ENCODE results near the gene LYPLAL1. TPM values are rescaled to one million over a fixed set of nuclear protein-coding genes. Genes with fewer than 3 reads are reported as not detected.
"Not testable (repeated sequence)": the region's sequence is repeated elsewhere in the genome, so short reads cannot be mapped to it uniquely, and the experiment has no call there.

Gene LYPLAL1
- total and polyA plus RNA-seq, 5 donors from 2014 or later: 17.8 to 44.0 (median 35.7) TPM

DNA sequence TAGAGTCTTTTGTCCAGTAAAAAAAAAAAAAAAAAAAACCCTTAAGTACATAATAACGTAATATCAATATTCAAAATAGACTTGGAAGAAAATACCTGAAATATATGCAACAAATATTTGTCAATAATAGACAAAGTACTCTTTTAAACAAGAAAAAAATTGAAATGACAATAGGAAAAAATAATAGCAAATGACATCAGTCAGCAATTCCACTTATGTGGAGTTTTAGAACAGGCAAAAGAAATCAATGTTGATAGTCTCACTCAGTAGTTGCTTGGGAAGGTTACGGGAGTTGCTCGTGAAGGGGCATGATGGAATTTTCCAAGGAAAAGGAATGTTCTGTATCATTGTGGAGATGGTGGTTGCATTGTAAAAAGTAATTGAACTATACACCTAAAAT is 16.9 kb downstream of the LYPLAL1 start:
- DNase-seq: no peak
- Histone ChIP-seq H3K27me3 (ENCODE audit: control insufficient read depth, insufficient read depth, low read length) (no peaks in the 10 kb centered on the region), H3K9me3 (ENCODE audit: control insufficient read depth in 2 of 2, low read length in 2 of 2) (no peaks in the 10 kb centered on the region), H3K27ac (ENCODE audit: insufficient read depth, low read length, poor library complexity, severe bottlenecking) (no peak overlapping the region), H3K4me3 (ENCODE audit: low read depth, low read length) (no peak overlapping the region), H3K4me1 (ENCODE audit: control insufficient read depth, insufficient read depth, low read length, poor library complexity, severe bottlenecking) (peaks cover 4% of the 10 kb centered on the region), H3K36me3 (ENCODE audit: control insufficient read depth, insufficient read depth, low read length) (peaks cover 19% of the 10 kb centered on the region)
- Mint-ChIP-seq H3K4me3 (no peak overlapping the region), H3K4me1 (peaks cover 17 to 44% (median 22%) of the 10 kb centered on the region in 4 donors), H3K9me3 (no peaks in the 10 kb centered on the region), H3K27me3 (no peaks in the 10 kb centered on the region), H3K27ac (no peak overlapping the region), H3K36me3 (peaks cover 37% of the 10 kb centered on the region)
- ATAC-seq (ENCODE audit: low read depth in 2 of 2): no peak

DNA sequence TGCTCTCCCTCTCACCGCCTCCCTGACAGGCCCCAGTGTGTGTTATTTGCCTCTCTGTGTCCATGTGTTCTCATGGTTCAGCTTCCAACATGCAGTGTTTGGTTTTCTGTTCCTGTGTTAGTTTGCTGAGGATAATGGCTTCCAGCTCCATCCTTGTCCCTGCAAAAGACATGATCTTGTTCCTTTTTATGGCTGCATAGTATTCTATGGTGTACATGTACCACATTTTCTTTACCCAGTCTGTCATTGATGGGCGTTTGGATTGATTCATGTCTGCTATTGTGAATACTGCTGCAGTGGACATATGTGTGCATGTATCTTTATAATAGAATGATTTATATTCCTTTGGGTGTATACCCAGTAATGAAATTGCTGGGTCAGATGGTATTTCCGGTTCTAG is 22.2 kb downstream of the LYPLAL1 start:
- not testable (repeated sequence) for H3K9me3 ChIP-seq (ENCODE audit: control insufficient read depth in 2 of 2, low read length in 2 of 2); H3K9me3 Mint-ChIP-seq; H3K27me3 Mint-ChIP-seq; H3K27me3 ChIP-seq (ENCODE audit: control insufficient read depth, insufficient read depth, low read length); H3K4me3 Mint-ChIP-seq; H3K27ac Mint-ChIP-seq; H3K4me1 ChIP-seq (ENCODE audit: control insufficient read depth, insufficient read depth, low read length, poor library complexity, severe bottlenecking); H3K27ac ChIP-seq (ENCODE audit: insufficient read depth, low read length, poor library complexity, severe bottlenecking); DNase-seq; H3K4me3 ChIP-seq (ENCODE audit: low read depth, low read length); ATAC-seq (ENCODE audit: low read depth in 2 of 2)
- peaks cover 53% of the 10 kb centered on the region for H3K36me3 Mint-ChIP-seq
- H3K36me3 ChIP-seq (ENCODE audit: control insufficient read depth, insufficient read depth, low read length): peaks cover 21% of the 10 kb centered on the region
- H3K4me1 Mint-ChIP-seq: peaks cover 0 to 21% (median 2%) of the 10 kb centered on the region in 4 donors

DNA sequence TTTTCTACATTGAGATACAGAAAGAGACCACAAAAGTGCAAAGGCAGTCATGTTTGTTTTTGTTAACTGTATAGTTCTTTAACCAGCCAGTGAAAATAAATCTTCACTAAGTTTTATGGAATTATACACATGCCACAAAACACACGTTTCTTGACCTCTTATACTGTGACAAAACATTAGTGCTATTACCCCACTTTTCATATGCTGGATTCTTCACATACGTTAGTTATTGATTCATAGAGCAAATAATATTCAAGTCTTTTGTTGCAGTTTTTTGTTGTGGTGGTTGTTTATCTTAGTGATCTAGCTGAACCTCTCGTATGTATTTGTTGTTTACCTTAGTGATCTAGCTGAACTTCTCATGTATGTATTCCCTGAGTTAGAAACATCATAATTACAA is 28.0 kb downstream of the LYPLAL1 start:
- Mint-ChIP-seq H3K27me3 (no peaks in the 10 kb centered on the region), H3K27ac (no peak overlapping the region), H3K4me1 (peaks cover 0 to 7% (median 3%) of the 10 kb centered on the region in 4 donors), H3K9me3 (no peaks in the 10 kb centered on the region), H3K36me3 (peaks cover 29% of the 10 kb centered on the region), H3K4me3 (no peak overlapping the region)
- DNase-seq: no peak
- Histone ChIP-seq H3K4me1 (ENCODE audit: control insufficient read depth, insufficient read depth, low read length, poor library complexity, severe bottlenecking) (no peaks in the 10 kb centered on the region), H3K36me3 (ENCODE audit: control insufficient read depth, insufficient read depth, low read length) (peaks cover under 1% of the 10 kb centered on the region), H3K4me3 (ENCODE audit: low read depth, low read length) (no peak overlapping the region), H3K9me3 (ENCODE audit: control insufficient read depth in 2 of 2, low read length in 2 of 2) (no peaks in the 10 kb centered on the region), H3K27ac (ENCODE audit: insufficient read depth, low read length, poor library complexity, severe bottlenecking) (no peak overlapping the region), H3K27me3 (ENCODE audit: control insufficient read depth, insufficient read depth, low read length) (no peaks in the 10 kb centered on the region)
- ATAC-seq (ENCODE audit: low read depth in 2 of 2): no peak

DNA sequence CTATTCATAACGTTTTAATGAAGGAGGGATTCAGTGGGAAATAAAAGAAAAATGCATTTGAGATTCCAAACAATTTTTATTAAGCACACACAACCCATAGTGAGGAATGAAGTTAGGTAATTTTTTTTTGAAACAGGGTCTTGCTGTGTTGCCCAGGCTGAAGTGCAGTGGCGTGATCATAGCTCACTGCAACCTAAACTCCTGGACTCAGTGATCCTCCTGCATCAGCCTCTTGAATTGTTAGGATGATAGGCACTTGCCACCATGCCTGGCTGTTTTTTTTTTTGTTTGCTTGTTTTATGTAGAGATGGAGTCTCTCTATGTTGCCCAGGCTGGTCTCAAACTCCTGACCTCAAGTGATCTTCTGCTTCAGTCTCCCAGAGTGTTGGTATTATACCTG is 28.9 kb downstream of the LYPLAL1 start:
- Histone ChIP-seq H3K36me3 (ENCODE audit: control insufficient read depth, insufficient read depth, low read length) (no peaks in the 10 kb centered on the region), H3K27me3 (ENCODE audit: control insufficient read depth, insufficient read depth, low read length) (no peaks in the 10 kb centered on the region), H3K4me3 (ENCODE audit: low read depth, low read length) (no peak overlapping the region), H3K4me1 (ENCODE audit: control insufficient read depth, insufficient read depth, low read length, poor library complexity, severe bottlenecking) (no peaks in the 10 kb centered on the region), H3K27ac (ENCODE audit: insufficient read depth, low read length, poor library complexity, severe bottlenecking) (no peak overlapping the region), H3K9me3 (ENCODE audit: control insufficient read depth in 2 of 2, low read length in 2 of 2) (no peaks in the 10 kb centered on the region)
- H3K36me3 Mint-ChIP-seq: peaks cover 20% of the 10 kb centered on the region
- H3K9me3 Mint-ChIP-seq: no peaks in the 10 kb centered on the region
- DNase-seq (no peak), ATAC-seq (ENCODE audit: low read depth in 2 of 2) (no peak)
- H3K27ac Mint-ChIP-seq: no peak overlapping the region
- H3K27me3 Mint-ChIP-seq: no peaks in the 10 kb centered on the region
- H3K4me3 Mint-ChIP-seq: no peak overlapping the region
- H3K4me1 Mint-ChIP-seq: peaks cover 0 to 7% (median 3%) of the 10 kb centered on the region in 4 donors

DNA sequence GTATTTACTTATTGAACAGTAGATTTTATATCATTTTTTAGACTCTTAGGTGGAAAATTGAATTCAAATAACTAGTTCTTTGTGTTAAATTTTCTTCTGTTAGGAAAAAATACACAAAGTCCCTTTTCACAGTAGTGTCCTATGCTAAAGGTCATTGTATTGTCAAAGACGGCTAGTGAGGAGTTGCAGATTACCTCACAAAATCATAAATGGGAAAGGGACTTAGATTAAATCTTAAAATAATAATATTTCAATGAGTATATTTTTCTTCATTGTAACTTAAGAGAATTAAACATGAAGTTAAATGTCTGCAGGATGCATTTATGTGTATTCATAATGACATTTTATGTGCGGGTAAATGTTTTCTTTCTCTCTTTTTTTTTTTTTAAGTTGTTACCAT is 32.7 kb downstream of the LYPLAL1 start:
- Mint-ChIP-seq H3K4me3 (no peak overlapping the region), H3K27ac (no peak overlapping the region), H3K36me3 (peaks cover 10% of the 10 kb centered on the region), H3K4me1 (peaks cover 0 to 11% (median 2%) of the 10 kb centered on the region in 4 donors), H3K27me3 (no peaks in the 10 kb centered on the region), H3K9me3 (no peaks in the 10 kb centered on the region)
- Histone ChIP-seq H3K27ac (ENCODE audit: insufficient read depth, low read length, poor library complexity, severe bottlenecking) (no peak overlapping the region), H3K36me3 (ENCODE audit: control insufficient read depth, insufficient read depth, low read length) (peaks cover 5% of the 10 kb centered on the region), H3K9me3 (ENCODE audit: control insufficient read depth in 2 of 2, low read length in 2 of 2) (no peaks in the 10 kb centered on the region), H3K4me3 (ENCODE audit: low read depth, low read length) (no peak overlapping the region), H3K4me1 (ENCODE audit: control insufficient read depth, insufficient read depth, low read length, poor library complexity, severe bottlenecking) (no peaks in the 10 kb centered on the region), H3K27me3 (ENCODE audit: control insufficient read depth, insufficient read depth, low read length) (no peaks in the 10 kb centered on the region)
- DNase-seq: no peak
- no peak for ATAC-seq (ENCODE audit: low read depth in 2 of 2)

DNA sequence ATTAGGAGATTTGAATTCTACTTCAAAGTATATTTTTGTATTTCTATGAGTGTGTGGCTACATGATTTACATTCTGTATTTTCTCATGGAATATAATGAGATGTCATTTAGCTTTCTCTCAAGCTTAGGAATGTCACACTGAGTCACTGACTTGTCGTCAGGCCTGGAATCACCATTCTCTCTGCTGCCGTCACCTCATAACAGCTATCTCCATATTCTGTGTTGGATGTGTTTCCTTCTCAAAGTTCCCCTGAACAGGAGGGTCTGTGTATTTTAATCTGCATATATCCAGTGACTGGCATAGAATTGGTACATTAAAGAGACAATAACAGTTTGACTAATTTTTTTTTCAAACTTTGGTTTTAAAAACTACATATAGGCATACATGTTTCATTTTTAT is 35.9 kb downstream of the LYPLAL1 start:
- Histone ChIP-seq H3K27ac (ENCODE audit: insufficient read depth, low read length, poor library complexity, severe bottlenecking) (no peak overlapping the region), H3K36me3 (ENCODE audit: control insufficient read depth, insufficient read depth, low read length) (peaks cover 10% of the 10 kb centered on the region), H3K4me1 (ENCODE audit: control insufficient read depth, insufficient read depth, low read length, poor library complexity, severe bottlenecking) (no peaks in the 10 kb centered on the region), H3K27me3 (ENCODE audit: control insufficient read depth, insufficient read depth, low read length) (no peaks in the 10 kb centered on the region), H3K4me3 (ENCODE audit: low read depth, low read length) (no peak overlapping the region), H3K9me3 (ENCODE audit: control insufficient read depth in 2 of 2, low read length in 2 of 2) (no peaks in the 10 kb centered on the region)
- Mint-ChIP-seq H3K4me3 (no peak overlapping the region), H3K27ac (no peak overlapping the region), H3K36me3 (peaks cover 11% of the 10 kb centered on the region), H3K4me1 (peaks cover 0 to 6% (median under 1%) of the 10 kb centered on the region in 4 donors), H3K27me3 (no peaks in the 10 kb centered on the region), H3K9me3 (no peaks in the 10 kb centered on the region)
- DNase-seq (no peak), ATAC-seq (ENCODE audit: low read depth in 2 of 2) (no peak)

DNA sequence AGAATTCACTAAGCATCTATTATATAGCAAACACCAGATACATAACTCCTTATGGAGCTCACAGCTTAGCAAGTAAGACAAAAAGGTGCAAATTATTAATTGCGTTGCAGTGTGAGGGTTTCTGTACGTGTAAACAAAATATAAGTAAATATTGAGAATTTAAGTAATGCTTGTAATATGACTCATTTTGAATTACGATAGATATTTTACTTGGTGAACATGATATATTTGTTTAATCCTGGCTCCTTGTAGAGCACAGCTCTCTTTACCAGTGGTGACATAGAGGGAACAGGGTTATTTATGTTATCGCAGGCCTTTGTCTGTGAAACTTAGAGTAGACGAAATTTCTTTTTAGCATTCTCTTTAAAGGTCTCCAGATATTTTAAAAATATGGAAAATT is 36.4 kb downstream of the LYPLAL1 start:
- Mint-ChIP-seq H3K27me3 (no peaks in the 10 kb centered on the region), H3K4me1 (peaks cover 0 to 4% (median 0%) of the 10 kb centered on the region in 4 donors), H3K27ac (no peak overlapping the region), H3K4me3 (no peak overlapping the region), H3K9me3 (no peaks in the 10 kb centered on the region), H3K36me3 (peaks cover 12% of the 10 kb centered on the region)
- H3K9me3 ChIP-seq (ENCODE audit: control insufficient read depth in 2 of 2, low read length in 2 of 2): no peaks in the 10 kb centered on the region
- ATAC-seq (ENCODE audit: low read depth in 2 of 2) (no peak), DNase-seq (no peak)
- no peaks in the 10 kb centered on the region for H3K27me3 ChIP-seq (ENCODE audit: control insufficient read depth, insufficient read depth, low read length)
- H3K4me3 ChIP-seq (ENCODE audit: low read depth, low read length): no peak overlapping the region
- peaks cover 10% of the 10 kb centered on the region for H3K36me3 ChIP-seq (ENCODE audit: control insufficient read depth, insufficient read depth, low read length)
- H3K4me1 ChIP-seq (ENCODE audit: control insufficient read depth, insufficient read depth, low read length, poor library complexity, severe bottlenecking): no peaks in the 10 kb centered on the region
- H3K27ac ChIP-seq (ENCODE audit: insufficient read depth, low read length, poor library complexity, severe bottlenecking): no peak overlapping the region

DNA sequence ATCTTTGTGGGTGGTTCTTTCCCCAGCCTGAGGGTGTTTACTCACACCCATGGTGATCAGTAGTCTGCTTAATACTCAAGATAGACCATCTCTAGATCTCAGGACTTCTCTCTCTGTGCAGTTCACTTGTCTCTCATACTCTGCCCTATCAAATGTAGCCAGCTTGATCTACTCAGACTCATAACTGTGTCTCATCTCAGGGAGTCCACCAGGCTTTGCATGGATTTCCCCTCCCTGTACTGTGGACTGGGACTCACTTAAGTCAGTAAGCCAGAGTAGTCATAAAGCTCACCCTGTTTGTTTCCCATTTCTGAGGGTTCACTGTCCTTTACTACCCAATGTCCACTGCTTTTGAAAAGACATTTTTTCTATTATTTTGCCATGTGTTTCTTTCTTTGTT is 41.8 kb downstream of the LYPLAL1 start:
- Mint-ChIP-seq H3K9me3 (no peaks in the 10 kb centered on the region), H3K36me3 (peaks cover 45% of the 10 kb centered on the region), H3K27ac (no peak overlapping the region), H3K4me1 (peaks cover 0 to 2% (median 0%) of the 10 kb centered on the region in 4 donors), H3K27me3 (no peaks in the 10 kb centered on the region), H3K4me3 (no peak overlapping the region)
- Histone ChIP-seq H3K4me1 (ENCODE audit: control insufficient read depth, insufficient read depth, low read length, poor library complexity, severe bottlenecking) (no peaks in the 10 kb centered on the region), H3K9me3 (ENCODE audit: control insufficient read depth in 2 of 2, low read length in 2 of 2) (no peaks in the 10 kb centered on the region), H3K27ac (ENCODE audit: insufficient read depth, low read length, poor library complexity, severe bottlenecking) (no peak overlapping the region), H3K27me3 (ENCODE audit: control insufficient read depth, insufficient read depth, low read length) (no peaks in the 10 kb centered on the region), H3K4me3 (ENCODE audit: low read depth, low read length) (no peak overlapping the region), H3K36me3 (ENCODE audit: control insufficient read depth, insufficient read depth, low read length) (peaks cover 8% of the 10 kb centered on the region)
- DNase-seq: no peak
- ATAC-seq (ENCODE audit: low read depth in 2 of 2): no peak
